Spinal cord (tissue), 10 donors: ENCODE measurements around the gene TMIGD2. TPM values are rescaled to one million over a fixed set of nuclear protein-coding genes. Genes with fewer than 3 reads are reported as not detected.
A peak's percentile ranks its signal among the peaks of the same experiment; 100 is the strongest.
"Not testable (repeated sequence)": the region's sequence is repeated elsewhere in the genome, so short reads cannot be mapped to it uniquely, and the experiment has no call there.

Experiments
- DNase-seq, 6 donors: peaks; one replicate each; pipeline versions ENCODE4 v3.0.0 to v3.0.0-alpha.2; 2013 to 2015; ENCODE audit warnings: low spot score in 6 of 6, low read depth in 4 of 6
- H3K27ac ChIP-seq: one replicate; pipeline ENCODE4 v1.5.1; 2013; ENCODE audit warnings: low read depth, low read length, control low read depth
- H3K27me3 ChIP-seq: one replicate; pipeline ENCODE4 v1.6.1; 2013; ENCODE audit warnings: low read length; ENCODE audit not compliant: control insufficient read depth, insufficient read depth
- H3K36me3 ChIP-seq: one replicate; pipeline ENCODE4 v1.6.1; 2013; ENCODE audit warnings: low read length; ENCODE audit not compliant: control insufficient read depth, insufficient read depth
- H3K4me1 ChIP-seq: one replicate; pipeline ENCODE4 v1.6.1; 2013; ENCODE audit warnings: low read length; ENCODE audit not compliant: control insufficient read depth, insufficient read depth
- H3K4me3 ChIP-seq: one replicate; pipeline ENCODE4 v1.5.1; 2013; ENCODE audit warnings: low read depth, low read length, control low read depth
- H3K9me3 ChIP-seq: one replicate; pipeline ENCODE4 v1.6.1; 2013; ENCODE audit warnings: low read length; ENCODE audit not compliant: control insufficient read depth, insufficient read depth
- WGBS: methylation state at CpG from one replicate; pipeline ENCODE4 v1.1.5; 2013; ENCODE audit warnings: missing lambda C conversion rate; ENCODE audit not compliant: insufficient coverage; 5-methylcytosine and 5-hydroxymethylcytosine counted together
- polyA plus RNA-seq, 2 donors: library from polyadenylated mRNA; unstranded; fragments of 120-200 nt; gene quantifications; one replicate each; pipeline ENCODE4 v1.2.1, GENCODE V29; 2013; ENCODE audit not compliant: insufficient read length in 2 of 2
- total RNA-seq, 2 donors: library from RNA; depleted of rRNA in 1 of 2; stranded (reverse); fragments of 120-200 nt in 1 of 2; fragments of >200 nt in 1 of 2; gene quantifications; one replicate each; pipeline versions ENCODE4 v1.2.3 to v1.2.4, GENCODE V29; 2013 to 2014
- donor health status: healthy.

Gene TMIGD2
- total and polyA plus RNA-seq, 4 donors, result 0.79 to 1.6 (median 1.0) TPM

DNA sequence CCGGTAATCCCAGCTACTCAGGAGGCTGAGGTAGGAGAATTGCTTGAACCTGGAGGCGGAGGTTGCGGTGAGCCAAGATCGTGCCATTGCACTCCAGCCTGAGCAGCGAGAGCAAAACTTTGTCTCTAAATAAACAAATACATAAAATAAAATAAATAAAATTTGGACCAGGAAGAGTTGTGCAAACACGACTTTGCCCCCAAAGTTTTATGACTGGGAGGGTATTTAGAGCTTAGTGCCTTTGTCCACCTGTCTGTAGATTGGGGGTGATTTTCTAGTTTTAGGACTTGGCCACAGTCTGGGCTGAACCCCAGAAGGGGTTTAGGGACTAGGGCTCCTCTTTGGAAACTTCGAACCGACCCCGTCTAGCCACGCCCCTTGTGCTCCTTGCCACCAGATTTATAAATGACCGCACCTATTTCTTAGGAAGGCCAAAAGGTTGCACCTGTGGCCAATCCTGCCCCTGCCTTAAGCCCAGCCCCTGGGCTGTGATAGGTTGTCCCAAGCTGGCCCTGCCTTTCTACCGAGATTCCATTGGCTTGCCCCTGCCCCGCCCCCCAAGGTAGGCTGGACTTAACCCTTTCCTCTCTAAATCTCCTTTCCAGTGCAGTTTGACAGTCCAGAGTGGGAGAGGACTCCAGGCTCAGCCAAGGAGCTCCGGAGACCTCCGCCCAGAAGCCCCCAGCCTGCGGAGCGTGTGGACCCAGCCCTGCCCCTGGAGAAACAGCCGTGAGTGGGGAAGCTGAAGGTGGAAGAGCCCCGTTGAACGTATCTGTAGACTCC lies 17.8 kb downstream of the TMIGD2 start:
- Histone ChIP-seq H3K27me3 (peaks cover 9% of the 10 kb centered on the region), H3K4me1 (peaks cover 10% of the 10 kb centered on the region), H3K4me3 (no peak overlapping the region), H3K36me3 (peaks cover 13% of the 10 kb centered on the region), H3K27ac (no peak overlapping the region), H3K9me3 (no peaks in the 10 kb centered on the region)
- DNase-seq, result peak in 1 of 6 donors; percentile 58
- WGBS, result 31% methylated on average over 11 of the region's 20 CpGs

DNA sequence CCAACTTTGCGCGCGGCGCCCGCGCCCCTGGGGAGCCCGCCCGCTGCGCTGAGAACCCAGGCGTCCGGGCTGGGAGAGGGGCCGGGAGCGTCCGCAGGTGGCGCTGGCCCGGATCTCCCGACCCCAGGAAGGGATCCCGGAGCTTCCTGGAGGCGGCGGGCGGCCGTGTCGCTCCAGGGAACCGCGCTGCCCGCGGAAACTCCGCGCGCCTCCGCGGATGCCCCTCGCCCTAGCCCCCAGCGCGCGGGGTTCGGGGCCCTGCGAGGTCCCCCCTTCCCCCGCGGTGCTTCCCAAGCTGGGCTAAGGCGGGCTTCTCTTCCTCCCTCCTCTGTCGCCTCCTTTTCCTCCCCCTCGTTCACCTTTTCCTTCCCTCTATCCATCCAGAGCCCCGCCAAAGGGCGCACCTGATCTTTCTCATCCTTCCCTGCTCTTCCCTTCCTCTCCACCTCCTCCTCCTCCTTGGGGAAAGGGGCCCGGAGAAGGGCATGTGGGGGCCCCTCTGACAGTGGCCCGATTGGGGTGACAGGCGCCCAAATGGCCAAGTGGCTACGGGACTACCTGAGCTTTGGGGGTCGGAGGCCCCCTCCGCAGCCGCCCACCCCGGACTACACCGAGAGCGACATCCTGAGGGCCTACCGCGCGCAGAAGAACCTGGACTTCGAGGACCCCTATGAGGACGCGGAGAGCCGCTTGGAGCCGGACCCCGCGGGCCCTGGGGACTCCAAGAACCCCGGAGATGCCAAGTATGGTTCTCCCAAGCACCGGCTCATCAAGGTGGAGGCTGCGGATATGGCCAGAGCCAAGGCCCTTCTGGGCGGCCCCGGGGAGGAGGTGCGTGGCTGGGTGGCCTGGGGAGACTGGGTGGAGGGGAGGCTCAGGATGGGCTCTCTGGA lies 22.4 kb downstream of the TMIGD2 start:
- 2% methylated on average over 71 of the region's 71 CpGs for WGBS
- peak in 1 of 6 donors; percentile 43 for DNase-seq
- Histone ChIP-seq H3K27ac (no peak overlapping the region), H3K4me3 (peak overlapping the region; percentile 42), H3K4me1 (peaks cover 30% of the 10 kb centered on the region), H3K9me3 (no peaks in the 10 kb centered on the region), H3K27me3 (peaks cover 9% of the 10 kb centered on the region), H3K36me3 (peaks cover 9% of the 10 kb centered on the region)

DNA sequence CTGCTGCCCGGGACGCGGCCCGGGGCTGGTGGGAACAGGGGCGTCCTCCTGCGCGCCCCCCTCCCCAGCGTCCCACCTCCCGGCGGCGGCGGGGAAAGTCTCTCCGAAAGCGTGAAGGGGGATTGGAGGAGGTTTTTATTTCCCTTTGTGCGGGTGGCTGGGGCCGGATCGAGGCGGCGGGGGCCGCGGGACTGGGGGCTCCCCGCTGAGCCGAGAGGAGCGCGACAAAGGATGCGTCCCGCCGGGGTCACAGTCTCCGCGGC lies 23.0 kb downstream of the TMIGD2 start:
- Histone ChIP-seq H3K4me1 (peaks cover 30% of the 10 kb centered on the region), H3K27me3 (peaks cover 9% of the 10 kb centered on the region), H3K27ac (no peak overlapping the region), H3K4me3 (peak overlapping the region; percentile 42), H3K36me3 (peaks cover 5% of the 10 kb centered on the region), H3K9me3 (no peaks in the 10 kb centered on the region)
- WGBS, result under 1% methylated on average over 20 of the region's 30 CpGs
- no peak for DNase-seq

DNA sequence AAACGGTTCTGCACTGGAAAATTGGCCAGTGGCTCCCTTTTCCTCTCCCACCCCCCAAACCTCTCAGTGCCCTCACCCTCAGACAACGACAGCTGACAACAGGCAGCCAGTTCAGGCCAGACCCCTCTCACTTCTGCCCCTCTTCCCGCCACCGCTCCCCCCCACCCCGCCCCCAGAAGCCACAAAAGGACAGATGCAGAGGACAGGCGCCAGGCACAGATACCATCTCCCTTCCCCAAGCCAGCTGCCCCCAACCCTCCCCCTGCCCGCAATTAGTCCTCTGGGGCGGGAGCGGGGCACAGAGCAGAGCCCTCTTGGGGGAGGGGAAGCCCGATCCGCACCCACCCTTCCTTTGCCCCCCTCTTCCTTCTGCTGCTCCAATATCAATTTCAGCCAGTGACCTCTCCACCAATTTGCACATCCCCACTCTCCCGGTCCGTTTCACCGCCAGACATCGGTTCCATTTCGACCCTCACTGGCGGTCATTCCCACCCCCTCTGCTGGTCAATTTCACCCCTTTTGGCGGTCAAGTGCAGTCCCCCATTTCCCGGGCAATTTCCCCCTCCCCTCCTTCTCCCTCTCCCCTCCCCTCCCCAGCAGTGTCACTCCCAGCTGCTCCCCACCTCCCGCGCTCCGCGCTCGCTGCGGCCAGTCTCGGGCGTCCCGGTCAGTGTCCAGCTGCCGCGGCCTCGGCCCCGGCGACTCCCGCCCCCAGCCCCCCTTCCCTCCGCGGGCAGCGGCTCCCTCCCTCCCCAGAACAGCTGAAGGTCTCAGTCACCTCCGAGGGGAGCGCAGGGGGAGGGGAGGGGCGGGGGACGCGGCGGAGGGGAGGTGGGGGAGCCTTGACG lies 23.5 kb downstream of the TMIGD2 start, which contains the start of gene SHD:
TSS of gene SHD (plus strand) at position 848 of the 848 bp plus-strand sequence. CDS start 798 bp downstream, outside the sequence.
- peaks cover 7% of the 10 kb centered on the region for H3K36me3 ChIP-seq
- H3K4me1 ChIP-seq, result peaks cover 30% of the 10 kb centered on the region
- peak within 1 kb of the TSS; percentile 42 for H3K4me3 ChIP-seq
- H3K27ac ChIP-seq, result peak within 1 kb of the TSS; percentile 25
- WGBS, result 2% methylated on average over 14 of the region's 44 CpGs
- peaks cover 9% of the 10 kb centered on the region for H3K27me3 ChIP-seq
- DNase-seq, result peak in 2 of 6 donors; percentile 53 to 71
- H3K9me3 ChIP-seq, result no peaks in the 10 kb centered on the region

DNA sequence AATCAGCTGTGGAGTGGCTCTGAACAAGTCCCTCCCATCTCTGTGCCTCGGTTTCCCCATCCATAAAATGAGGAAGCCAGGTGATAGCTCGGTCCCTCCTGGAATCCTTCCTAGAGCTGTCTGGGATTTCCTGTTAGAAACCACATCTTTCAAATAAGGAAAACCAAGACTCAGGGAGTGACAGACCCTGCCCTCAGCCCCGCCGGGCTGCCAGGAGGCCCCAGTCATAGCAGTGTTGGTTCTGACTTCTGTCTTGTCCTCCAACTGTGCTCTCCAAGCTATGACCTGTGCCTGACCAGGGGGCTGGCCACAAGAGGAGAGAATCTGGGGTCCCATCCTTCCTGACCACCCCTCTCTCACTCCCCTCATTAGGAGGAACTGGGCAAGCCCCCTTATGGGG lies 24.2 kb downstream of the TMIGD2 start:
- DNase-seq, result peak in 1 of 6 donors; percentile 9
- Histone ChIP-seq H3K4me3 (no peak overlapping the region), H3K9me3 (no peaks in the 10 kb centered on the region), H3K27me3 (peaks cover 9% of the 10 kb centered on the region), H3K4me1 (peaks cover 30% of the 10 kb centered on the region), H3K36me3 (peaks cover 11% of the 10 kb centered on the region), H3K27ac (no peak overlapping the region)
- 22% methylated on average over 4 of the region's 4 CpGs for WGBS

DNA sequence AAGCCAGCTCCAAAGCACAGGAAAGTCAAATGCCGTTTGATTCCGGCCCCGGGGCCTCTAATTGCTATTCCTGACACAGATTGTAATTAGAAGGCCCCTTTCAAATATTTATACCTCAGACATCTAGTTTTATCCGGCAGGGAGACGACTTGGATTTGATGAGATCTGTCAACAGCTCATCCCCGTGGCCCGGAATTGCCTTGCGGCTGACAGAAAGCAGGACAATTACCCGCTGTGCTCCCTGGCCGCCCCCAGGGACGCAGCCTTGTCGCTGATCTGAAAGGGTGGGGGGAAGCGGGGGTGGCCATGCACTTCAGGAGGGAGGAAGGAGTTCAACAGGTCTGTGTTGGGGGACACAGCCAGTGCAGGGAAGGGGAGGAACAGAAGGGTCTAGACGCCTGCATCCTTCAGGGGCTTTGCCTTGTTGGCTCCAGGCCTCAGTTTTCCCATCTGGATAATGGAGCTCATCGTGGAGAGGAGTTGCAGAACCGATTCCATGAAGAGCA lies 24.9 kb downstream of the TMIGD2 start:
- H3K4me1 ChIP-seq, result peaks cover 30% of the 10 kb centered on the region
- peak in 1 of 6 donors; percentile 31 for DNase-seq
- H3K9me3 ChIP-seq, result no peaks in the 10 kb centered on the region
- WGBS, result 28% methylated on average over 13 of the region's 16 CpGs
- no peak overlapping the region for H3K27ac ChIP-seq
- H3K4me3 ChIP-seq, result no peak overlapping the region
- peaks cover 9% of the 10 kb centered on the region for H3K27me3 ChIP-seq
- peaks cover 15% of the 10 kb centered on the region for H3K36me3 ChIP-seq

DNA sequence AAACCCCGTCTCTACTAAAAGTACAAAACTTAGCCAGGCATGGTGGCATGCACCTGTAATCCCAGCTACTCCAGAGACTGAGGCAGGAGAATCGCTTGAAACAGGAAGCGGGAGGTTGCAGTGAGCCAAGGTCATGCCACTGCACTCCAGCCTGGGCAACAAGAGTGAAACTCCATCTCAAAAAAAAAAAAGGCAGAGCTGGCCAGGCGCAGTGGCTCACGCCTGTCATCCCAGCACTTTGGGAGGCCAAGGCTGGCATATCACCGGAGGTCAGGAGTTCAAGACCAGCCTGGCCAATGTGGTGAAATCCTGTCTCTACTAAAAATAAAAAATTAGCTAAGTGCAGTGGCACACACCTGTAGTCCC lies 27.9 kb downstream of the TMIGD2 start:
- 100% methylated on average over 4 of the region's 6 CpGs for WGBS
- not testable (repeated sequence) for H3K9me3 ChIP-seq, H3K4me3 ChIP-seq, DNase-seq, H3K27ac ChIP-seq, H3K27me3 ChIP-seq
- Histone ChIP-seq H3K4me1 (peaks cover 19% of the 10 kb centered on the region), H3K36me3 (peaks cover 38% of the 10 kb centered on the region)

DNA sequence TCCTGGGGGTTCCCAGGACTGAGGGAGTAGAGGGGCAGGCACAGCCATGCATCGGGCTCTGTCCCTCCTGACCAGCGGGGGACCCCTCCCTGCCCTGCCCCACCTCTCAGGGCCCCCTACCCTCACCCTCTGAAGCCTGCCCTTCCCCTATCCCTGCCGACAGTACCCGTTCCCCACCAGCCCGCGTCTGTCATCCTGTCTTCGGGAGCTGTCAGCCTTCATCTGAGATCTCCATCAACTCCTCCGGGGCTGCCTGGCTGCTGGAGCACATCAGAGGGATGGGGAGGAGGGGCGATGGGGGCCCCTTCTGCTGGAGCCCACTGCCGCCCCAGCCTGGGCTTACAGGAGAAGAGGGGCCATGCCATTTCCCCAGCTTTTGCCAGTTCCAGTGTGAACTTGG lies 29.3 kb downstream of the TMIGD2 start:
- Histone ChIP-seq H3K27ac (no peak overlapping the region), H3K4me1 (peaks cover 10% of the 10 kb centered on the region), H3K4me3 (no peak overlapping the region), H3K27me3 (no peaks in the 10 kb centered on the region), H3K9me3 (no peaks in the 10 kb centered on the region), H3K36me3 (peaks cover 52% of the 10 kb centered on the region)
- WGBS, result 53% methylated on average over 5 of the region's 10 CpGs
- DNase-seq, result no peak

DNA sequence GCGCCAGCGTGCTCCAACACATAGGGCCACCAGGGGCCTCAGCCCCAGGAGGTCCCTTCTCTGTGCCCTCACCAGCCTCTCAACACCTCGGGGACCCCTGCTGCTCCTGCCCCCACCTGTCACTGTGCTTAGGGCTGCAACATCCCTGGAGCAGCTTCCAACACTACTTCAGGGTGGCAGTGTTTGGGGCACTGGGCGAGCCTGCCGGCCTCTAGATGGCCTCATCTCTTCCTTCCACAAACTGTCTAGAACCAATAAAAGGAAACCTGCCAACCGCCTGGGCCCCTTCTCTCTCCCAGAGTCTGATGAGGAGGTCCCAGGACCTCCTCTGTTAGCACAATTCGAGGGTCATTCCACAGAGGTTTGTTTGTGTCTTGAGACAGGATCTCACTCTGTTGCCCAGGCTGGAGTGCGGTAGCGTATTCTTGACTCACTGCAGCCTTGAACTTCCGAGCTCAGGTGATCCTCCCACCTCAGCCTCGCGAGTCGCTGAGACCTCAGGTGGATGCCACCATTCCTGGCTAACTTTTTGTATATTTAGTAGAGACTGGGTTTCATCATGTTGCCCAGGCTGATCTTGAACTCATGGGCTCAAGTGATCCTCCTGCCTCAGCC lies 33.3 kb downstream of the TMIGD2 start:
- peaks cover 85% of the 10 kb centered on the region for H3K36me3 ChIP-seq
- no peak overlapping the region for H3K4me3 ChIP-seq
- H3K27me3 ChIP-seq, result no peaks in the 10 kb centered on the region
- no peak for DNase-seq
- no peak overlapping the region for H3K27ac ChIP-seq
- WGBS, result 94% methylated on average over 12 of the region's 13 CpGs
- H3K4me1 ChIP-seq, result peaks cover 4% of the 10 kb centered on the region
- no peaks in the 10 kb centered on the region for H3K9me3 ChIP-seq
